GM10266 (cell line): ENCODE measurements around the gene EPS8L3.

Source experiments
- DNase-seq: peaks from one replicate; pipeline ENCODE4 v3.0.0; 2012; ENCODE audit errors: extremely low spot score
- CTCF ChIP-seq: IDR thresholded peaks from 2 replicates; pipeline ENCODE4 v1.5.1; 2012; ENCODE audit warnings: mild to moderate bottlenecking, low read depth; ENCODE audit not compliant: control insufficient read depth, insufficient read depth; ENCODE audit errors: missing control alignments

Gene EPS8L3

GRCh38 chr1:109763646-109764415, at the start of gene EPS8L3:
TSS of gene EPS8L3 (minus strand) at chr1:109763923. CDS start at chr1:109761749, 2,174 bp downstream.
- DNase-seq: no peak
- TF ChIP-seq CTCF: no peak

DNA sequence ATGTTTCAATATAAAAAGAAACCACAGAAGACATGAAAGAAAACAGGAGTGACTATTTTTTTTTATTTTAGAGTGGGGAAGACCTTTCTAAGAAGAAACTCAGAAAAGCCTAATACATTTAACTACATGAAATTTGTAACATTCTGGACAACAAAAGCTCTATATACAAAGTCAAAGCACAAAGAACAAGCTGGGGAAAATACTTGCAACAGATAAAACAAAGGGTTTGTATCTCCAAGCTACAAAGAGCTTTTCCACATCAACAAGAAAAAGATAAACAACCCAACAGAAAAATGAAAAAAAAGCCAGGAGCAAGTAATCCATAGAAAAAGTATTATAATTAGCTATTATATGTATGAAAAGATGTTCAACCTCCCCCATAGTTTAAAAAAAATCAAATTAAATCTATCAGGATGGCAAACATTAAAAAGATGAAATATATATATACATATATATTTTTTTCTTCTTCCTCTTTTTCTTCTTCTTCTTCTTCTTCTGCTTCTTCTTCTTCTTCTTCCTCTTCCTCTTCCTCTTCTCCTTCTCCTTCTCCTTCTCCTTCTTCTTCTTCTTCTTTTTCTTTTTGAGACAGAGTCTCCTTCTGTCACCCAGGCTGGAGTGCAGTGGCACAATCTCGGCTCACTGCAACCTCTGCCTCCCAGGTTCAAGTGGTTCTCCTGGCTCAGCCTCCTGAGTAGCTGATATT, 49.1 kb upstream of the EPS8L3 start:
- no peak for TF ChIP-seq CTCF
- no peak for DNase-seq

DNA sequence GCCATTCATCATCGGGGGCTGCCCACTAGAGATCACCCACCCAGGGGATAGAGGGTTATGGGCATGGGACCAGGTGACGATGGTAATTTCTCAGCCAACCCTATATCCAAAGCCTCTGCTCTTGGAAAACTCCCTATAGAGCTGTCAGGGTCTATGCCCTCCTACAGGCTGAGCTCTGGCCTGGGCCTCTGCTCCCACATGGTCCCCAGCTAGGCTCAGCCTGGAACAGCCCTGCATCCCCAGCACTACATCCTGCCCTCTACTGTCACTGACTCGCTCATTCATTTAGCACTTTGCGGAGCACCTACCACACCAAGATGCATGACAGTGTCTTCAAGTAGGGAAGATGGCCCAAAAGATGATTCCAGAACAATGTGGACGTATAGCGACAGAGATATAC, 45.0 kb upstream of the EPS8L3 start:
- no peak for DNase-seq
- no peak for TF ChIP-seq CTCF

GRCh38 chr1:109807822-109808680, 44.3 kb upstream of the EPS8L3 start:
- no peak for DNase-seq
- no peak for TF ChIP-seq CTCF

- DNase-seq: no peak
- no peak for TF ChIP-seq CTCF
Measured at GRCh38 chr1:109807402-109807801, 43.7 kb upstream of the EPS8L3 start.

GRCh38 chr1:109806733-109807400, 43.1 kb upstream of the EPS8L3 start:
- TF ChIP-seq CTCF: no peak
- no peak for DNase-seq
